Mesenteric fat pad (tissue), 1 donor: Measurements from ENCODE around the gene MIB2. TPM values are rescaled to one million over a fixed set of nuclear protein-coding genes. Genes with fewer than 3 reads are reported as not detected.

ENCODE experiments used
- DNase-seq: peaks from one replicate; pipeline ENCODE4 v3.0.0-alpha.2; 2020; ENCODE audit warnings: low spot score
- total RNA-seq: library from RNA; stranded (reverse); fragmentation: NEBNext Ultra II Directional; extraction: Animal tissue kit (Norgen Biotek cat#: 25700); gene quantifications from one replicate; pipeline ENCODE4 v1.2.1, GENCODE V29; 2021
- donor health status: DM: yes; HTN: yes; CAD: no.

Gene MIB2
- total RNA-seq, 1 donor from 2014 or later, result 37.9 TPM

GRCh38 chr1:1614204-1614953 is 921 bp upstream of the MIB2 start:
- DNase-seq, result no peak

GRCh38 chr1:1614954-1615255 is 395 bp upstream of the MIB2 start:
- DNase-seq, result no peak

DNA sequence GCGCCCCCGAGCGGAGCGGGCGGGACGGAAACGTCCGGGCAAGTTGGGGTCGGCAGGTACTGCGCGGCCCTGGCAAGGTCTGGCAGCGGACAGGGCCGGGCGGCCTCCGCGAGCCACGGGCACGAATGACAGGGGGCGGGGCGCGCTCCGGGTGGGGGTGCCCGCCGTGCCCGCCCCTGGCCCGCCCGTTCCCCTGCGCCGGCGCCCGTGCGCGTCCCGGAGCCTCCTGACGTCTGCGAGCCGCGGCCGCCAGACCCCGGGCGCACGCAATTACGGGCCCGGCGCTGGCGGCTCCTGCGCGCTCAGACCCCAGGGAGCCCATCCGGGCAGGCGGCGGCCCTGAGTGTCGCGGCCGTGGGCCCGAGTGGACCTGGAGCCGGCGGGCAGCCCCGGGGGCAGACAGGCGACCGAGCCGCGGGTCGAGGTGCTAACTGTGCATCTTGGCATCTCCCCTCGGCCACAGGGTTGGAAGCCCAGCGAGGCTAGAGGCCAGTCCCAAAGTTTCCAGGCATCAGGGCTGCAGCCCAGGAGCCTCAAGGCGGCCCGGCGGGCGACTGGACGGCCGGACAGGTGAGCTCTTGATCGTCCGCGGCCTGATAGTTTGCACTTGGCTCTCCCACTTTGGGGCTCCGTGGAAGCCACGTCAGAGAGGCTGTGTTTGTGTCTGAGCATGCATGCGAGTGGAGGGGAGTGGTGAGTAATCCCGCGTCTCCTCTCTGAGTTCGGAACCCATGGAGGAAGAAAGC is 918 bp downstream of the MIB2 start:
- no peak for DNase-seq

DNA sequence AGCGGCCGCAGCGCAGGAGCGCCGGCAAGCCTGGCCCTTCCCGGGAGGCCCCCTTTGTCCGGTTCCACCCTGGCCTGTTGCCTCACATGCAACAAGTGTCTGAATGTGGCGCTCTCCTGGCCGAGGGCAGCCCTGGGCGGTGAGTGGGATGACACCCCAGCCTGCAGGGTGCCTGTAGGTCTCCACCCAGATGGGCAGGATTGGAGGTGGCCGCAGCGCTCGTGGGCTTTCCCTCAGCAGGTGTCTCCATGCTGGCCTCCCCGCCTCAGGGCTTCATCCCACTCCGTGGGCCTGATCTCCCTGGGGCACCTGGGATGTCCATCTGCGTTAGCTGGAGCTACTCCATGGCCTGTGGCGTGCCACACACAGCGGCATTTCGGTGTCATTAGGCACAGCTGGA is 1.5 kb downstream of the MIB2 start:
- DNase-seq, result no peak

DNA sequence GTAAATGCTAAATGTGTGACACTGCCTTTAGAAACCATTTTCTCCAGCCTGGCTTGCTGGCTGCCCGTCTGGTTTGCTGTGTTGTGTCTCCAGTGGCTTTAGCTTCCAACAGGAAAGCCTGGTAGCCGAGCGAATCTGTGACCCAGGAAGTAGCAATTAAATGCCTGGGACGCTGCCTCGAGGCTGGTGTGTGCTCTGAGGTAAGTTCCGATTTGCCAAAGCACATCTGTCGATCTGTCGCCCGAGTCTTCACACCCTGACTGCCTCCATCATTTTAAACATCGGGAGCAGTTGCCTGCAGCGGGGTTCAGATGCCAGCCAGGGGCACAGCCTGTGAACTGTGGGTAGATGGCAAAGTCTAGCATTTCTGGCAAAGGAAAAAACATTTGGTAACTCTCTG is 2.2 kb downstream of the MIB2 start:
- no peak for DNase-seq

DNA sequence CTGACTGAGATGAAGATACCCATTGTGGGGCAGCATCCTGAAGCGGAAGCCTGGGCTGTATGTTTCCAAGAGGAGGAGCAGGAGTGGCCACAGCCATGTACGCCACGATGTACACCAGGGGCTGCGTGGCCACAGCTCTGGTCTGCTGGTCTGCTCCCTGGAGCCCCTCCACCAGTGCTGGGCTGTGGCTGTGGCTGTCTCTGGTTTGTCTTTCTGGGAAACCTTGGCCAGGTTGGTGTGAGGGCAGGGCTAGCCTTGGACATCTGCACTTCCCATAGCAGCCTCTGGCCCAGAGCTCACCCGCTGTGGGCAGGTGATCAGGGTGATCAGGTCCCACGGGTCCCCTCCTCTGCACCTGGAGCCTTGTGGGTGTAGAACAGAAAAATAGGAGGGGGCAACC is 2.6 kb downstream of the MIB2 start:
- no peak for DNase-seq

DNA sequence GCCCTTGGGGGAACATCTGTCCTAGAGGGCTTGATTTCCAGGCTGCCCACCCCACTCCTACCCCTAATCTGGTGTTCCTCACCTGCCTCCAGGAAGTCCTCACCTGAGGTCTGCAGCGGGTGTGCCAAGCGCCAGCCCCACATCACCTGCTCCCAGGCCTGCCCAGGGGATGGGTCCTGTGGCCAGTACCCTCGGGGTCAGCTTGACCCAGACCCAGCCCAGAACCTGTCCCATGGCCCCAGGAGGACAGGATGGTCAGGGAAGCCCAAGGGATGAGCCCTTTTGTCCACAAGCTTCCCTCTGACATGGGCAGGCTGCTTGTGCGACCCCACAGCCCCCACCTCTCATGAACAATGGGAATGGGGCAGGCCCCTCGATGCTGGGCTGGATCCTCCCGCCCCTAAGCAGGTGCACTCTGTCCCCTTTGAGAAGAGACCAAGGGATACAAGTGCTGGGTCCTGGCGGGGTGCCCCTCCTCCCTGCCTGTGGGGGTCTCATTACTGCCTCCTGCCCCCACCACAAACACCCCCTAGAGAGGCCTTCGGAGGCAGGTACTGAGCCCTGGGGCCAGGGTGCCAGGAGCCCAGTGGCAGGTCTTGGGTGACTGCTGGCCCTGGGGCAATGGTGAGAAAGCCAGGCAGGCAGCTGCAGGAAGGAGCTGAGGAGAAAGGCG is 3.2 kb downstream of the MIB2 start:
- no peak for DNase-seq

DNA sequence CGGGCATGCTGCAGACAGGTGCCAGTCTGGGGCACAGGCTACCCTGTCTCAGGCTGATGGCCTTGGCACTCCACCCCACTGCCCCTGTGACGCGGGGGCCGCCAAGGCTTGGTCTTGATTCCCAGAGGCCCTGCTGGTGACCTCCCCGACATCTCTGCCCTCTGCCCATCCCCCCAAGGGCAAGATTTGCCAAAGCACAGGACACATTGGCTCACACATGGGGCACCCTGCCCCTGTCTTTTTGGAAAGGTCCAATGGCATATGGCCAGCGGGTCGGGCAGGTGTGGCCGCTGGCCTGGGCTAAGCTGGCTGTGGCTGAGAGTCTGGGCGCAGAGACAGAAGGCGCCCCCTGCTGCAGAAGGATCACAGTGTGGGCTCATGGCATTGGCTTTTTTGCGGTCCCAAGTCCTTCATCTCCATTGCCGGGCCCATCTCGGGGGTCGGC is 4.6 kb downstream of the MIB2 start:
- DNase-seq, result no peak

DNA sequence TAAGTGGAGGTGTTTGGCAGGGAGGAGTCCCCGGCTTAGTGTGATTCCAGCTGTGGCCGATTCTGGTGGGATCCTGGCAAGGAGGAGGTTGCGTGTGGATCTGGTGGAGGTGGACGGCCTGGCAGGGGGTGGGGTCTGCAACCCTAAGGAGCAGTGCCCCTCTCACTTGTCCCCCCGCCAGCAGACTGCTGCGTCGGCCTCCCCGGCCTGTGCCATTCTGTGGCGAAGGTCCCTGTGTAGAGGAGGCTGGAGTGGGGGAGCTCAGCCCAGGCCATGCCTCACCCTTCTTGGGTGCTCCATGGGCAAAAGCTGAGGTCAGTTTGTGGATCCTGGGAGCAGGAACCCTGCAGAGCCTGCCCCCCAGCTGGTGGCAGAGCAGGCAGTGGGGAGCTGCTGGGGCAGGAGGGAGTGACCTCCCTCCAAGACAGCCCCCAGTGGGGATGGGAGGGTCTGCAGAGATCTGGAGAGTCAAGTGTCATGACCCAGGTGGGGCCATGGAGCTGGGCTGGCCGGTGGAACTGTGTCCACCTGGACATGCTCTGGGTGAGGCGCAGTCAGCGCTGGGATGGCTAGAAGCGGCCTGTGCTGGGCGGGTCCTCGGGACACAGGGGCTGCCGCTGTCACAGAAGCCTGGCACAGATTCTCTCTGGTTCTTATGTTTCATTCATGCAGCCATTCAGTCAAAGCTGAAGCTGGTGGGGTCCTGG is 5.3 kb downstream of the MIB2 start:
- no peak for DNase-seq

DNA sequence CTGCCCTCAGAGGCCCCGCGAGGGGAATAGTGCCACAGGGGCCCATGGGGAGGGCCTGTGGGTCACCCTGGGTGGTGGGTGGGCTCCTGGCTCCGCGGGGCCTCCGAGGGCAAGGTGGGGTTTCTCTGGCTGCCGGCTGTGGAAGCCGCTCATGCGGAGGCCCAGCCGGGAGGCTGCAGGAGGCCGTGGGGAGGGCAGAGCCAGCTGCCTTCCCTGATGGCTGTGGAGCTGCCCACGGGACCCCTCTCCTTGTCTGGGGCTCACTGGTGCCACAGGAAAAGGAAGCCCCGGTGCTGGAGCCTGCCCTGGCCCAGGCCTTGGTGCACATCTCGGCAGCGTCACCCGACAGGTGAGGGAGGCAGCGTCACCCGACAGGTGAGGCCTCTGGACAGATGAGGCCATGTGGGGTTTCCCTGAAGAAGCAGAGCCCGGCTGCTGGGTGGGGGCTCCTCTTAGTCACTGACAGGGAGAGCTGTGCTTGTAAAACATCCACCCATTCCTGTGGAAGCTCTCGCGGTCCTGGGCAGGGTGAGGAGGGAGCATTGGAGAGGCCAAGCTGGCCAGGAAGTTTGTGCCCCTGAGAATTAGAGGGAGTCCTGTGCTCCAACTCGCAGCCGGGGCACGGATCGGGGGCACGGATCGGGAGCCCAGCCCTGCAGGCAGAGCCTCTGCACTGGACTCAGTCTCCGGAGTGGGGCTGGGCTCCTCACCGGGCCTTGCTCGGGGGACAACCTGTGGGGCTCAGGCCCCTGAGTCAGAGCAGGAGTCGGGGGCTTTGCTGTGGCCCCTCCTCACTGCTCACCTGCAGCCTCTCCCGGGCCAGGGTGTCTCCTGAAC is 6.1 kb downstream of the MIB2 start:
- no peak for DNase-seq

- no peak for DNase-seq
Measured at GRCh38 chr1:1622010-1622787, 6.9 kb downstream of the MIB2 start.

DNA sequence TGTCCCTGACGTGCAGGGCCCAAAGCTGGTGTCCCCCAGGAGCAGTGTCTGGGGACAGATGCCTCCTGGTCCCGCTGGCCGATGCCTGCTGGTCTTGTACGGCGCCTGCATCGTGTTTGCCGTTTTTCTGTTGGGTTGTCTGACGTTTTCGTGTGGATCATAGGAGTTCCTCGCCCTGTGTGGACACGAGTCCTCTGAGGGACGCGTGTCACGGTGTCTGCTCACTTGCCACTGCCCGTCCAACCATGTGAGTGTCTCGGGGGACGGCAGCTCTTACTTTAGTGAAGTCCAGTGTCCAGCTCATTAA is 7.4 kb downstream of the MIB2 start:
- DNase-seq, result no peak

GRCh38 chr1:1623181-1623630 is 7.9 kb downstream of the MIB2 start:
- no peak for DNase-seq

- DNase-seq, result no peak
Measured at GRCh38 chr1:1623631-1624442, 8.5 kb downstream of the MIB2 start.

DNA sequence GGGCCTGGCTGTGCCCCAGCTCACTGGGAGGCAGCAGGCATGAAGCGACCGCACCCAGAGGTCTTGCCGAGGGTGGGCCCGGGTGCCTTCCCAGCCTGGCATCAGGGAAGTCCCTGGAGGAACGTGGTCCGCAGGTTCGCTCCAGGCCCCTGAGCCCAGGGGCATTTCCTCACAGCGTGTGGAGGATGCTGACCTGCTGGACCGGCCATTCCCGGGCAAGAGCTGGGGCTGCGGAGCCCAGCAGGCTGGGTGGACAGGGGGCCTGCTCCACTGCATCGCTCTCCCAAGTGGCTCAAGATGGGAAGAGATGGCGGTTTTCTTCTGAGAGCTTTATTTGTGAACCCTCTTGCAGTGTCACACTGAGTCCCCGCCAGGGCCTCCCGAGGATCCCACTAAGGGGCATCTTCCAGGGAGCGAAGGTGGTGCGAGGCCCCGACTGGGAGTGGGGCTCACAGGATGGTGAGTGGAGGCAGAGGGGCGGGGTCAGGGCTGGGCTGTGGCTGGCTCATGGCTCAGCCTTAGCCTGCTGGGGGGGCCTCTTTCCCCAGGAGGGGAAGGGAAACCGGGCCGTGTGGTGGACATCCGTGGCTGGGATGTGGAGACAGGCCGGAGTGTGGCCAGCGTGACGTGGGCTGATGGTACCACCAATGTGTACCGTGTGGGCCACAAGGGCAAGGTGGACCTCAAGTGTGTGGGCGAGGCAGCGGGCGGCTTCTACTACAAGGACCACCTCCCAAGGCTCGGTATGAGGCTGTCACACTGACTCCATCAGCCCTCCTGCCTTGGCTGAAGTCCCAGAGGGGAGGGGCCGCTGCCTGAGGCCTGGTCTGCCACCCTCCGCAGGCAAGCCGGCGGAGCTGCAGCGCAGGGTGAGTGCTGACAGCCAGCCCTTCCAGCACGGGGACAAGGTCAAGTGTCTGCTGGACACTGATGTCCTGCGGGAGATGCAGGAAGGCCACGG is 9.4 kb downstream of the MIB2 start:
- DNase-seq, result no peak

DNA sequence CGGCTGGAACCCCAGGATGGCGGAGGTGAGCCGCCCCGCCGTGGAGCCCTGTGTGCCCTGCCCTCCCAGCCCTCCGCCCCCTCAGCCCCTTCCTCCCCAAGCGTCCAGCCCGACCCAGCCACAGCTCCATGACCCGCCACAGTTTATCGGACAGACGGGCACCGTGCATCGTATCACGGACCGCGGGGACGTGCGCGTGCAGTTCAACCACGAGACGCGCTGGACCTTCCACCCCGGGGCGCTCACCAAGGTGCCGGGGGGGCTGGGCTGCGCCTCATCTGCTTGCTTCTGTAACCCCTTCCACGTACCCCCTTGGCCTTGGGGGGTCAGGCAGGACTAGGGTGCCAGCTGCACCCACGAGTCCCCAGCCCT is 10.1 kb downstream of the MIB2 start:
- DNase-seq, result no peak

DNA sequence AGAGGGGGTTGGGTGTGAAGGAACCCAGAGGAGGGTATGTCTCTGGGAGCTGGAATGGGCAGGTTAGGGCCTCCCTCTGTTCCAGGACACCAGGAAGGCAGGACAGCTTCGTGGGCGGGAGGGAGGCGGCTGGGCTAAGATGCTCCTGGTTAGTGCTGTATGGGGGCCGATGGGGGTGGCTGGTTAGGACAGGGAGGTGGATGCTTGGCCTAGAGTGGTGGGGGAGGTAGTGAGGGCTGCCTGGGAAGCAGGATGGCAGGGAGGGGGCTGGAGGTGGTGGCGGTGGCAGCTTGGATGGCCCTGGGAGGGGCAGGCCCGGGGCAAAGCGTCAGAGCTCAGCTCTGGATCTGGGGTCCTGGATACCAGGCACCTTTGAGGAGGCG is 10.5 kb downstream of the MIB2 start:
- DNase-seq, result no peak
